Chondrocyte (in vitro differentiated cells): Measurements from ENCODE around the gene FAM234B. TPM values are rescaled to one million over a fixed set of nuclear protein-coding genes. Genes with fewer than 3 reads are reported as not detected.

Experiments used
- DNase-seq: peaks from one replicate; pipeline ENCODE4 v3.0.0; 2021; ENCODE audit warnings: mixed read lengths, low spot score
- H3K27ac Mint-ChIP-seq: one replicate; pipeline ENCODE4 v1.8.0; 2021; ENCODE audit warnings: mild to moderate bottlenecking, moderate library complexity, mixed read lengths; ENCODE audit not compliant: unreplicated experiment
- H3K27me3 Mint-ChIP-seq: 2 replicates; pipeline ENCODE4 v1.8.0; 2021; ENCODE audit warnings: low read depth, mixed read lengths
- H3K36me3 Mint-ChIP-seq: 2 replicates; pipeline ENCODE4 v1.8.0; 2021; ENCODE audit warnings: low read depth, mixed read lengths
- H3K4me1 Mint-ChIP-seq: 2 replicates; pipeline ENCODE4 v1.8.0; 2021; ENCODE audit warnings: low read depth, mild to moderate bottlenecking, mixed read lengths
- H3K4me3 Mint-ChIP-seq: one replicate; pipeline ENCODE4 v1.8.0; 2021; ENCODE audit warnings: mild to moderate bottlenecking, moderate library complexity, mixed read lengths; ENCODE audit not compliant: unreplicated experiment
- H3K9me3 Mint-ChIP-seq: 2 replicates; pipeline ENCODE4 v1.8.0; 2021; ENCODE audit warnings: low read depth, mixed read lengths
- CTCF ChIP-seq: fragments of 200-600 bp; sonication (generic); IDR thresholded peaks from 2 replicates; pipeline ENCODE4 v1.5.0; 2021; ENCODE audit warnings: antibody characterized with exemption, mild to moderate bottlenecking, moderate library complexity
- total RNA-seq: library from RNA; stranded (reverse); gene quantifications from 3 replicates; pipeline ENCODE4 v1.2.1, GENCODE V29; 2021

FAM234B gene
- total RNA-seq, 1 donor from 2014 or later: 3.8 TPM

- Mint-ChIP-seq H3K36me3 (no peaks in the 10 kb centered on the region), H3K27me3 (no peaks in the 10 kb centered on the region), H3K9me3 (no peaks in the 10 kb centered on the region), H3K27ac (no peak overlapping the region), H3K4me1 (peaks cover 67% of the 10 kb centered on the region), H3K4me3 (no peak overlapping the region)
- DNase-seq: no peak
- TF ChIP-seq CTCF: no peak
Observed at GRCh38 chr12:13130981-13131380, 86.8 kb downstream of the FAM234B start.

Other genes with a start within 250 kb of the FAM234B start
- 33.6 to 44.0 TPM (median 39.3 TPM) in 3 replicates for gene DDX47, start 231.0 kb upstream of the FAM234B start, total RNA-seq
- 8.1 to 13.1 TPM (median 10.5 TPM) in 3 replicates for gene GPRC5A, start 152.8 kb upstream of the FAM234B start, total RNA-seq
- gene GPRC5D, start 92.2 kb upstream of the FAM234B start, total RNA-seq: not detected in 3 replicates
- gene HEBP1, start 44.1 kb upstream of the FAM234B start, total RNA-seq: 39.7 to 52.3 TPM (median 50.7 TPM) in 3 replicates
- gene GSG1, start 59.3 kb downstream of the FAM234B start, total RNA-seq: 0.36 to 0.38 TPM in 2 of 3 replicates, not detected in the other
- 30.7 to 58.3 TPM (median 35.7 TPM) in 3 replicates for gene EMP1, start 152.3 kb downstream of the FAM234B start, total RNA-seq